ENCODE measurements around the gene MEAF6. TPM values are rescaled to one million over a fixed set of nuclear protein-coding genes. Genes with fewer than 3 reads are reported as not detected.

The MEAF6 gene
- total and polyA plus RNA-seq, 2 of the 8 experiments (the other 6 are each of a cell fraction or from before 2014, with no cell fraction given), result 23.0 to 38.8 TPM

DNA sequence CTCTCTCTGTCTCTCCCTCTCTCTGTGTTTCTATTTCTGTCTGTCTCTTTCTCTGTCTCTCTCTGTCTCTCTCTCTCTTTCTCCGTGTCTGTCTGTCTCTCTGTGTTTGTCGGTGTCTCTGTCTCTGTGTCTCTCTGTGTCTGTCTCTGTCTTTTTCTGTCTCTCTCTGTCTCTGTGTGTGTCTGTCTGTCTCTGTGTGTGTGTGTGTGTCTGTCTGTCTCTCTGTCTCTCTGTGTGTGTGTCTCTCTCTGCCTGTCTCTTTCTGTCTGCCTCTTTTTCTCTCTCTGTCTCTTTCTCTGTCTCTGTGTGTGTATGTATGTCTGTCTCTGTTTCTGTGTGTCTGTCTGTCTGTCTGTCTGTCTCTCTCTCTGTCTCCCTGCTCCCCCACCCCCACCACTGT, 71.9 kb downstream of the MEAF6 start:
- Histone ChIP-seq H2BK15ac (ENCODE audit: low read length) (no peak overlapping the region; the same call in 1 of the 2 replicates), H4K91ac (replicated peaks; ENCODE audit: insufficient read length, low read length) (no peak overlapping the region), H2AFZ (ENCODE audit: low read length) (no peak overlapping the region), H4K5ac (ENCODE audit: insufficient read length, low read depth, low read length) (no peak overlapping the region), H3K23me2 (ENCODE audit: low read depth, low read length) (peaks cover 3% of the 10 kb centered on the region; the same call in 1 of the 2 replicates), H3K79me2 (ENCODE audit: control insufficient read depth in 1 of 2, insufficient read depth in 2 of 2, low read length in 2 of 2) (no peaks in the 10 kb centered on the region), H3K4me2 (ENCODE audit: insufficient read depth in 1 of 2, low read depth in 2 of 2, low read length in 2 of 2) (no peak overlapping the region), H3K27ac (ENCODE audit: low read depth, low read length) (no peak overlapping the region), H2BK120ac (replicated peaks; ENCODE audit: low read depth, low read length) (no peak overlapping the region), H3K4me1 (replicated peaks in 1 of 4; ENCODE audit: control insufficient read depth in 3 of 4, insufficient read depth in 4 of 4, low read length in 3 of 4) (peaks cover 0 to 9% (median 5%) of the 10 kb centered on the region in 4 experiments; a peak in 6 of 7 replicates), H4K8ac (ENCODE audit: extremely low read depth, insufficient read depth, low read length) (no peak overlapping the region), H2BK12ac (ENCODE audit: low read depth, low read length) (no peak overlapping the region), H2BK20ac (ENCODE audit: low read length) (no peak overlapping the region), H3K9me3 (ENCODE audit: insufficient read depth in 2 of 2, low read depth in 1 of 2, low read length in 1 of 2) (no peaks in the 10 kb centered on the region), H3K9ac (replicated peaks in 1 of 4; ENCODE audit: extremely low read depth in 1 of 4, low read depth in 3 of 4, low read length in 3 of 4) (no peak overlapping the region), H4K20me1 (replicated peaks in 1 of 2; ENCODE audit: control insufficient read depth in 1 of 2, insufficient read depth in 2 of 2, low read length in 2 of 2) (no peaks in the 10 kb centered on the region), H3K36me3 (ENCODE audit: control insufficient read depth in 2 of 4, insufficient read depth in 4 of 4, low read length in 3 of 4) (no peaks in the 10 kb centered on the region), H3K56ac (replicated peaks; ENCODE audit: insufficient read length, low read depth, low read length) (no peak overlapping the region), H3K79me1 (ENCODE audit: low read depth, low read length) (no peaks in the 10 kb centered on the region), H2AK5ac (ENCODE audit: low read depth, low read length) (no peak overlapping the region), H3K23ac (ENCODE audit: insufficient read length) (no peak overlapping the region), H2BK5ac (ENCODE audit: low read depth, low read length) (no peak overlapping the region), H3K27me3 (replicated peaks in 1 of 4; ENCODE audit: control insufficient read depth in 3 of 4, extremely low read depth in 1 of 4, insufficient read depth in 3 of 4, low read length in 3 of 4) (no peaks in the 10 kb centered on the region; a peak in 1 of 7 replicates), H3K18ac (ENCODE audit: extremely low read depth, low read length) (no peak overlapping the region), H3K4ac (replicated peaks; ENCODE audit: insufficient read length, low read depth, low read length) (no peak overlapping the region), H3K14ac (ENCODE audit: insufficient read length) (no peak overlapping the region), H3K4me3 (ENCODE audit: extremely low read depth in 1 of 4, insufficient read depth in 2 of 4, low read depth in 3 of 4, low read length in 4 of 4) (no peak overlapping the region)
- ChIA-PET POLR2A (ENCODE audit: partially characterized antibody) (no interaction called here), CTCF (ENCODE audit: partially characterized antibody) (interaction anchor here (0.5 to 2.6 kb wide), 2 partner anchors 8 to 943 kb away, joined by 3 to 17 read pairs; no protein-coding TSS in a partner anchor)
- peak; percentile 63 for FAIRE-seq
- 79% methylated on average over 2 of the region's 2 CpGs; no CpG with 5 or more reads in 1 of the 2 experiments for WGBS, 2 experiments (ENCODE audit: extremely low coverage in 1 of 2, insufficient coverage in 1 of 2, insufficient read length in 1 of 2, insufficient replicate concordance in 2 of 2, low coverage in 1 of 2, low lambda C conversion rate in 2 of 2, missing lambda C conversion rate in 1 of 2)
- DNase-seq (ENCODE audit: low read depth in 1 of 2, low spot score in 2 of 2), result no peak
- no peak for TF ChIP-seq TAF1 (IDR thresholded peaks at IDR 0.05; ENCODE audit: low read depth, low read length)
- TF ChIP-seq MAX (IDR thresholded peaks at IDR 0.05), result no peak
- no peak for TF ChIP-seq MAFK (IDR thresholded peaks at IDR 0.05; ENCODE audit: low read depth, low read length)
- TF ChIP-seq POU5F1 (IDR thresholded peaks at IDR 0.05; ENCODE audit: low read depth, low read length), result no peak
- TF ChIP-seq TAF7 (optimal IDR thresholded peaks at IDR 0.05; ENCODE audit: borderline replicate concordance, low read depth, low read length), result no peak
- TF ChIP-seq CTCF (IDR thresholded peaks at IDR 0.05; ENCODE audit: control extremely low read depth in 1 of 3, insufficient read depth in 1 of 3, low read depth in 1 of 3, low read length in 3 of 3), result no peak
- TF ChIP-seq SAP30 (IDR thresholded peaks at IDR 0.05; ENCODE audit: insufficient read depth, insufficient replicate concordance, low read length), result no peak
- no peak for TF ChIP-seq ASH2L (IDR thresholded peaks at IDR 0.05; ENCODE audit: low read length)
- no peak for TF ChIP-seq RAD21 (IDR thresholded peaks at IDR 0.05 in 1 of 2, conservative IDR thresholded peaks at IDR 0.05 in 1 of 2; ENCODE audit: low read depth in 2 of 2, low read length in 2 of 2)
- no peak for TF ChIP-seq ATF3 (IDR thresholded peaks at IDR 0.05; ENCODE audit: insufficient read depth, low read depth, low read length)
